Measurements from ENCODE around the gene PKP3.

The PKP3 gene

GRCh38 chr11:413120-414081, 19.4 kb downstream of the PKP3 start:
- Histone ChIP-seq H3K27me3 (ENCODE audit: low read length) (no peaks in the 10 kb centered on the region), H3F3A (ENCODE audit: insufficient read depth) (no peaks in the 10 kb centered on the region), H3K9me2 (replicated peaks; ENCODE audit: insufficient read depth, low read length) (no peaks in the 10 kb centered on the region), H3K9ac (ENCODE audit: low read length) (no peak overlapping the region), H3K36me3 (ENCODE audit: low read length) (no peaks in the 10 kb centered on the region), H3K9me3 (ENCODE audit: insufficient read depth, low read length) (no peaks in the 10 kb centered on the region), H3K79me2 (ENCODE audit: insufficient read depth, low read length) (no peaks in the 10 kb centered on the region), H3K4me3 (ENCODE audit: insufficient read depth, low read length, poor library complexity, severe bottlenecking) (no peak overlapping the region), H3K27ac (ENCODE audit: low read depth, low read length) (no peak overlapping the region), H2AFZ (ENCODE audit: low read depth, low read length, severe bottlenecking) (no peak overlapping the region), H4K20me1 (ENCODE audit: low read depth, low read length) (no peaks in the 10 kb centered on the region), H3K4me2 (ENCODE audit: low read depth, low read length, poor library complexity, severe bottlenecking) (no peak overlapping the region)
- TF ChIP-seq CTCF (IDR thresholded peaks at IDR 0.05; ENCODE audit: insufficient read depth, low read length, poor library complexity, severe bottlenecking) (no peak), EZH2phosphoT487 (conservative IDR thresholded peaks at IDR 0.05; ENCODE audit: low read length) (no peak)

- no peak overlapping the region for H3K27ac ChIP-seq (ENCODE audit: low read depth, low read length)
- no peak overlapping the region for H3K9ac ChIP-seq (ENCODE audit: low read length)
- H3K4me3 ChIP-seq (ENCODE audit: insufficient read depth, low read length, poor library complexity, severe bottlenecking): no peak overlapping the region
- H3F3A ChIP-seq (ENCODE audit: insufficient read depth): no peaks in the 10 kb centered on the region
- no peaks in the 10 kb centered on the region for H3K9me3 ChIP-seq (ENCODE audit: insufficient read depth, low read length)
- no peaks in the 10 kb centered on the region for H3K36me3 ChIP-seq (ENCODE audit: low read length)
- TF ChIP-seq EZH2phosphoT487 (conservative IDR thresholded peaks at IDR 0.05; ENCODE audit: low read length) (no peak), CTCF (IDR thresholded peaks at IDR 0.05; ENCODE audit: insufficient read depth, low read length, poor library complexity, severe bottlenecking) (no peak)
- H3K9me2 ChIP-seq (replicated peaks; ENCODE audit: insufficient read depth, low read length): no peaks in the 10 kb centered on the region
- H3K4me2 ChIP-seq (ENCODE audit: low read depth, low read length, poor library complexity, severe bottlenecking): no peak overlapping the region
- H3K27me3 ChIP-seq (ENCODE audit: low read length): no peaks in the 10 kb centered on the region
- H2AFZ ChIP-seq (ENCODE audit: low read depth, low read length, severe bottlenecking): no peak overlapping the region
- H3K79me2 ChIP-seq (ENCODE audit: insufficient read depth, low read length): no peaks in the 10 kb centered on the region
- H4K20me1 ChIP-seq (ENCODE audit: low read depth, low read length): no peaks in the 10 kb centered on the region
These were observed 20.4 kb downstream of the PKP3 start for GRCh38 chr11:414318-414857.

GRCh38 chr11:415640-416041, 21.6 kb downstream of the PKP3 start:
- H3K27ac ChIP-seq (ENCODE audit: low read depth, low read length): no peak overlapping the region
- H2AFZ ChIP-seq (ENCODE audit: low read depth, low read length, severe bottlenecking): no peak overlapping the region
- H3K9me2 ChIP-seq (replicated peaks; ENCODE audit: insufficient read depth, low read length): no peaks in the 10 kb centered on the region
- TF ChIP-seq EZH2phosphoT487 (conservative IDR thresholded peaks at IDR 0.05; ENCODE audit: low read length) (no peak), CTCF (IDR thresholded peaks at IDR 0.05; ENCODE audit: insufficient read depth, low read length, poor library complexity, severe bottlenecking) (no peak)
- H4K20me1 ChIP-seq (ENCODE audit: low read depth, low read length): no peaks in the 10 kb centered on the region
- H3K9me3 ChIP-seq (ENCODE audit: insufficient read depth, low read length): no peaks in the 10 kb centered on the region
- H3K9ac ChIP-seq (ENCODE audit: low read length): no peak overlapping the region
- no peaks in the 10 kb centered on the region for H3K79me2 ChIP-seq (ENCODE audit: insufficient read depth, low read length)
- no peak overlapping the region for H3K4me3 ChIP-seq (ENCODE audit: insufficient read depth, low read length, poor library complexity, severe bottlenecking)
- H3K4me2 ChIP-seq (ENCODE audit: low read depth, low read length, poor library complexity, severe bottlenecking): no peak overlapping the region
- H3K27me3 ChIP-seq (ENCODE audit: low read length): no peaks in the 10 kb centered on the region
- H3K36me3 ChIP-seq (ENCODE audit: low read length): no peaks in the 10 kb centered on the region
- no peaks in the 10 kb centered on the region for H3F3A ChIP-seq (ENCODE audit: insufficient read depth)

Data from SU-DHL-6 (cell line).